GM12878 (cell line): ENCODE results near the gene SMIM32.

Source experiments
- EED ChIP-seq: sonication (generic); IDR thresholded peaks from 2 replicates; pipeline ENCODE4 v1.6.1; 2016; ENCODE audit warnings: antibody characterized with exemption, low read depth
- EP300 ChIP-seq, 2 experiments: fragments of 150-350 bp in 1 of 2; IDR thresholded peaks; 2 replicates each; pipeline ENCODE4 v1.6.1; 2011 to 2012; ENCODE audit warnings: low read depth in 2 of 2, low read length in 2 of 2, borderline replicate concordance in 1 of 2, improper control_type of control experiment in 1 of 2, inconsistent platforms in 1 of 2; ENCODE audit not compliant: control insufficient read depth in 1 of 2
- IKZF1 ChIP-seq: fragments of 450-650 bp; conservative IDR thresholded peaks from 2 replicates; pipeline ENCODE4 v1.6.1; 2017; ENCODE audit warnings: antibody characterized with exemption, mild to moderate bottlenecking
- NBN ChIP-seq: fragments of 450-650 bp; IDR thresholded peaks from 2 replicates; pipeline ENCODE4 v1.6.1; 2016
- NR2C2 ChIP-seq: IDR thresholded peaks from 2 replicates; pipeline ENCODE4 v1.6.1; 2011; ENCODE audit warnings: borderline replicate concordance, low read depth; ENCODE audit not compliant: control insufficient read depth, insufficient read length
- TCF12 ChIP-seq: IDR thresholded peaks from 2 replicates; pipeline ENCODE4 v1.6.1; 2011; ENCODE audit warnings: low read depth, mild to moderate bottlenecking, low read length
- ZNF274 ChIP-seq: IDR thresholded peaks from one replicate; pipeline ENCODE4 v1.8.0; 2011; ENCODE audit not compliant: insufficient read length, insufficient read depth

DNA sequence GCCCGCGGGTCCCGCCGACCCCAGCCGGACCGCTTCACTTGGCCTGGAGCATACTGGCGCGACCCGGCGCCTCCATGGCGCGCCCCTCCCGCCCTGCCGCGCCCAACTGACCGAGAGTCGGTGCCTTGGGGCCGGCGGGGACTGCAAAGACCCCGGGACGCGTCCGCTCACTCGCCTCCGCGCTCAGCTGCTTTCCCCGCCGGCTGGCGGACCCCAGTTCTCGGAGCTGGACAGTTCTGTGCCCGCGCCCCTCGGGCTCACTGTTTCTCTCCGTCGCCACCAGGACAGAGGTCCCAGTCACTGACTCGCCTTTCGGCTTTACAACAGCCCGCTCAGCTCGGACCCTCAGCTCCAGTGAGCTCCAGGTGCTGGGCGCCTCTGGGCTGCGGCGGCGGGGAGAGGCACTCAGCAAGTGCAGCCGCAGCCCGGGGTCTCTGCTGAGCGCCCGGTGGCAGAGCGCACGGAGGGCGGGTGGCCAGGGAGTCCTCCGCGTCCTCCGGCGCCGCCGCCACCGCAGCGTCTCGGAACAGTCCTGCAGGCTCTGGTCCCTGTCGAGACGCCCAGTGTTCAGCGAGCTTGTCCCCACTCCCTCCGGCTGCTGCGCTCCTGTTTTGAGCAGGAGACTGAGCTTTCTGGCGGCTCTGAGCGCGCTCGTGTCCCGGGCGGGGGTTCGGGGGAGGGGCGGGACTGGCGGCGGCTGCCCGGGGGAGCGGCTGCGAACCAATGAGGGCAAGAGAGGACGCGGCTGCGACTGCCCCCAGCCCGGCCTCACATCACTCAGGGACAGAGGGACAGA is at the start of gene SMIM32:
- TF ChIP-seq TCF12 (no peak), NR2C2 (no peak), IKZF1 (no peak), ZNF274 (no peak), NBN (no peak), EED (no peak), EP300 (IDR thresholded peaks at IDR 0.05; ENCODE audit: borderline replicate concordance in 1 of 2, control insufficient read depth in 1 of 2, low read depth in 2 of 2, low read length in 2 of 2) (no peak)
